ENCODE measurements around the gene CIAPIN1.

Gene CIAPIN1

DNA sequence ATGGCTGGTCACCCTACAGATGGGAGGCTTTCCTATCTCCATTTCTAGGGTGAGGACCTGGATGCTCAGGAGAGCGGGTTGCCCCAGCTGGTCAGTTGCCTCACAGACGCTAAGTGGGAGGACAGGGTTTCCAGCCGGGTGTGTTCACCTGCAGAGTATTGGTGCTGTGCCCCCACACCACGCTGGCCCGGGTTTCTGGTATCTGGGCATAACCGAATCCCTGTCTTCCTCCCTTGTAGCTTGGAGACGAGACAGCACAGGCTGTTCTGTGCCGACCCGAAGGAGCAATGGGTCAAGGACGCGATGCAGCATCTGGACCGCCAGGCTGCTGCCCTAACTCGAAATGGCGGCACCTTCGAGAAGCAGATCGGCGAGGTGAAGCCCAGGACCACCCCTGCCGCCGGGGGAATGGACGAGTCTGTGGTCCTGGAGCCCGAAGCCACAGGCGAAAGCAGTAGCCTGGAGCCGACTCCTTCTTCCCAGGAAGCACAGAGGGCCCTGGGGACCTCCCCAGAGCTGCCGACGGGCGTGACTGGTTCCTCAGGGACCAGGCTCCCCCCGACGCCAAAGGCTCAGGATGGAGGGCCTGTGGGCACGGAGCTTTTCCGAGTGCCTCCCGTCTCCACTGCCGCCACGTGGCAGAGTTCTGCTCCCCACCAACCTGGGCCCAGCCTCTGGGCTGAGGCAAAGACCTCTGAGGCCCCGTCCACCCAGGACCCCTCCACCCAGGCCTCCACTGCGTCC, 65.2 kb downstream of the CIAPIN1 start:
- DNase-seq = no peak

GRCh38 chr16:57380671-57381462, 66.3 kb downstream of the CIAPIN1 start:
- DNase-seq = no peak

DNA sequence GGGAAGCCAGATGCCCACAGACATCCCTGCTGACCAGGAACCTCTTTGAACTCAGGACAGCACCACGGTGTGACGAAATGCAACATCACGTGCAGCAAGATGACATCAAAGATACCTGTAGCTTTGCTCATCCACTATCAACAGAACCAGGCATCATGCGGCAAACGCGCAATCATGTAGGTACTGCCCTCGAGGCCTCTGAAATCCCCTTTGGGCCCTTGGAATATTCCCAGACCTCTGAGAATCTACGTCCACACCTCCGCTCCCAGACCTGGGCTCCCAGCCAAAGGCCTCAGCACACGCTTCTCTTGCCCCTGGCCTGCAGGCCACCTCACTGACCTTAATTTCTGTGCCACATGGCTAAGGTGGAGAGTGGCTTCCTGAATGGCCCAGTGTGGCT, 67.6 kb downstream of the CIAPIN1 start:
- no peak for DNase-seq
